Peyer's patch (tissue), 4 donors: ENCODE results near the gene ANGPTL4.

Source experiments
- POLR2A ChIP-seq, 2 donors: fragments of 450-650 bp; IDR thresholded peaks; one replicate each; pipeline ENCODE4 v1.5.1; 2017; ENCODE audit warnings: antibody characterized with exemption in 2 of 2, mild to moderate bottlenecking in 2 of 2, moderate library complexity in 2 of 2
- TF ChIP-seq, protein P1 (sequence below), 6 experiments: fragments of 450-650 bp in 4 of 6; fragments of 200-600 bp in 2 of 6; sonication (generic) in 1 of 6; IDR thresholded peaks; one replicate each; pipeline ENCODE4 v1.5.1; 2017 to 2019; ENCODE audit warnings: antibody characterized with exemption in 6 of 6, mild to moderate bottlenecking in 3 of 6, moderate library complexity in 1 of 6

DNA sequence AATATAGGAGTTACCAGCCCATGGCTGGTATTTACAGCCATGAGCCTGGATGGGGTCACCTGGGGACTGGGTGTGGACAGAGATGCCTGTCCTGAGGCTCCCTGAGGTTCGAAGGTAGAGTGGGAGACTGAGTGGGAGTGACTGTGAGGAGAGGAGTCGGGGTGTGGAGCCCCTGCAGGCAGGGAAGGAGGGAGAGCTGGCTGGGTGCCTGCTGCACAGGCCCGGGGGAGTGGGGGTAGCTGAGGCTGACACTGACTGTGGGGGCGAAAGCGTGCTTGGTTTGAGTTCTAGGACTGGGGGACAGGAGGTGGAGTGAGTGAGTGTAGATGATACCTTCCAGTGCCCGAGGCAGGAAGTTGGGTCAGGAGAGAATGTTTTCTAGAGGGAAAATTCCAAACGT lies 33.3 kb downstream of the ANGPTL4 start:
- TF ChIP-seq, protein P1, sequence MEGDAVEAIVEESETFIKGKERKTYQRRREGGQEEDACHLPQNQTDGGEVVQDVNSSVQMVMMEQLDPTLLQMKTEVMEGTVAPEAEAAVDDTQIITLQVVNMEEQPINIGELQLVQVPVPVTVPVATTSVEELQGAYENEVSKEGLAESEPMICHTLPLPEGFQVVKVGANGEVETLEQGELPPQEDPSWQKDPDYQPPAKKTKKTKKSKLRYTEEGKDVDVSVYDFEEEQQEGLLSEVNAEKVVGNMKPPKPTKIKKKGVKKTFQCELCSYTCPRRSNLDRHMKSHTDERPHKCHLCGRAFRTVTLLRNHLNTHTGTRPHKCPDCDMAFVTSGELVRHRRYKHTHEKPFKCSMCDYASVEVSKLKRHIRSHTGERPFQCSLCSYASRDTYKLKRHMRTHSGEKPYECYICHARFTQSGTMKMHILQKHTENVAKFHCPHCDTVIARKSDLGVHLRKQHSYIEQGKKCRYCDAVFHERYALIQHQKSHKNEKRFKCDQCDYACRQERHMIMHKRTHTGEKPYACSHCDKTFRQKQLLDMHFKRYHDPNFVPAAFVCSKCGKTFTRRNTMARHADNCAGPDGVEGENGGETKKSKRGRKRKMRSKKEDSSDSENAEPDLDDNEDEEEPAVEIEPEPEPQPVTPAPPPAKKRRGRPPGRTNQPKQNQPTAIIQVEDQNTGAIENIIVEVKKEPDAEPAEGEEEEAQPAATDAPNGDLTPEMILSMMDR (IDR thresholded peaks at IDR 0.05), result no peak
- no peak for TF ChIP-seq POLR2A (IDR thresholded peaks at IDR 0.05)
